GM18868 (cell line): ENCODE results near the gene CERS6.
A peak's percentile ranks its signal among the peaks of the same experiment; 100 is the strongest.

ENCODE experiments used
- ATAC-seq: cut with Tn5 transposase; IDR thresholded peaks from one replicate; pipeline ENCODE4 v1.9.1; 2021; ENCODE audit warnings: mild to moderate bottlenecking, moderate library complexity; ENCODE audit not compliant: unreplicated experiment

Gene CERS6

GRCh38 chr2:168441214-168441872 lies 14.7 kb upstream of the CERS6 start:
- no peak for ATAC-seq

DNA sequence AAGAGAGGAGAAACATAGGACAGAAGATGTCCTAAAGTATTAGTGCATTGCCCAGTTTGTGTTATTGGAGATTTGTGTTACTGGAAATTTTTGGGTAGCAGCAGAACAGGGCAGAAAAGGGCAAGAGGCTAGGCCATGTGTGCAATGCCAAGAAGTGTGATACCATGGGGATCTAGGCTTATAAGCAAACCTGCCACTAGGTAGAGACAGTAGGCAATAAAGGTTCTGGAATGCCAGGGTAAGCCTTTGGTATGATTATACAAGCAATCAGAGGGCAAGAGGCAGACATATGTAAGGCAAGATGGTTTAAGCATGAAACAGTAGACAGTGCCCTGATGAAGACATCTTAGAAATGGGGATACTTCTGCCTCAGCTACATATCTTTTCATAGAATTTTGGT lies 12.3 kb upstream of the CERS6 start:
- no peak for ATAC-seq

DNA sequence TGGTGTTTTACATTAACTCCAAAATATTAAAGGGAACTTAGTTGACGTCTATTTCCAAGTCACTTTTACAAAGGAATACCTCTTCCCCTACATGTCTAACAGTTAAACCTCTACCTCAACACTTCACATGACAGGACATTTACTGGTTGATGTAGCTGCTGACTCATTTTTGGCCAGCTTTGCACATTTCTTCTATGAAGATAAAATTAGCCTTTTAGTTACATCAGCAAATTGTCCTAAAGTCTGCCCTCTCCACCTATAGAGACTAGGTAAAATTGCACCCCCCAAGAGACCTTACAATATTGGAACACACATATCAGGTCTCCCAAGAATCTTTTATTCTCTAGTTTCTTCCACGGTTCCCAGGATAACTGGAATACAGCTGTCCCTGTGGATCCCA lies 10.1 kb upstream of the CERS6 start:
- no peak for ATAC-seq

DNA sequence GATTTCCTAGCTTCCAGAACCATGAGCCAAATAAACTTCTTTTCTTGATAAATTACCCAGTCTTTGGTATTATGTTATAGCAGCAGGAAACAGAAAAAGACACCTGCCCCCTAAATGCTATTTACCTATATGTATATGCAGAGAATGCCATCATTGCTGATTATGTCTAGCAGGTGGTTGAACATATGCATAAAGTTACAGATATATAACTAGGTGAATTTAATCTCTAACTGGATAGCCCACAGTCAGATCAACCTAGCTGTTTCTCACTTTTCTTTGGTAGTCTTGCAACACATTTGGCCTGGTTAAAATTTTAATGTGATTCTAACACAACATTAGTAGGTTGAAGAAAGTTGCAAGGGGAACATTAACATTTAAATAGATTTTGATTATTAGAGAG lies 7.1 kb upstream of the CERS6 start:
- ATAC-seq: no peak

DNA sequence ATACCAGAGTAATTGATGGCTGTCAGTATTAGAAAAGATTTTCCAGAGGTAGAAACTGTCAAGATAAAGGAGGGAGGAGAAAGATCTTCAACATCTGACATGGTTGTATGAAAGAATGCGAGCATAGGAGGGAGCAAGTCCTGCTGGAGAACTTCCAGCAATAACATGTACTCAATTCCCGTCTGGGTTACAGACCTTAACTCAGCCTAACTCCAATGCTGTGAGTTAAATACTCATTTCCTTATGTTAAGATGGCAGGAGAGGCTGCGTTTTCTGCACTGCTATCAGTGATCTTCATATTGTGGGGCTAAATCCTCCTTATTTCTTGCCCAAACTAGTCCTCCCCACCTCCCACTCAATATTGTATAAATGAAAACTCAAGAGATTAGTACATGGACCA lies 6.7 kb upstream of the CERS6 start:
- ATAC-seq: no peak

GRCh38 chr2:168450171-168450570 lies 5.9 kb upstream of the CERS6 start:
- ATAC-seq: no peak

DNA sequence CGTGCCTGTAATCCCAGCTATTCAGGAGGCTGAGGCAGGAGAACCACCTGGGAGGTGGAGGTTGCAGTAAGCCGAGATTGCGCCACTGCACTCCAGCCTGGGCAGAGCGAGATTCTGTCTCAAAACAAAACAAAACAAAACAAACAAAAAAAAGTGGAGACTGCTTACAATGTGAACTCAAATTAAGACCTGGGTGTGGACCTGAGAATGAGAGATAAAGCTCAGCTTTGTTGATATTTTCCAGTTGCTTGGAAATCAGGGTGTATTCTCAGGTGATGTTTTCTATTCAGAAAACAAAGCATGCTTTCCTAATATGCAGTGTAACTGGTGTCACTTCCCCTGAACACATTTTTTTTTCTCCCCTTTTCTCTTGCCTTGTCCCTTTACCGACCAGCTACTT lies 5.3 kb upstream of the CERS6 start:
- ATAC-seq: no peak

DNA sequence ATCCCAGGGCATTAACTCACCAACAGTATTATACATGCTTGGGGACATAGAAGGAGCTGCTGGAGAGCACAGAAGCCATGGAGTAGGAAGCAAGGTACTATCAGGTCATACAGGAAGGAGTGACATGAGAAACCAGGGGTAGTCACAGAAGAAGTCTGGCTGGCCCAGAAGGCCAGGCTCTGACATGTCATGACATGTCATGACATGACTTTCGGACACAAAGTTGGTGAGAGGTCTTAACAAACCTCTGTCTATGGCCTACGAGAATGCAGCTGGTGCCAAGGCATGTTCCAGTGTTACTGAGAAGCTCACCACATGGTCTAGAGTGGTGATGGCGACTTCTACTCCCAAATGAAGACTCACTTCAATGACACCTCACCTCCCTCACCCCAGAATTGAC lies 3.3 kb upstream of the CERS6 start:
- no peak for ATAC-seq

DNA sequence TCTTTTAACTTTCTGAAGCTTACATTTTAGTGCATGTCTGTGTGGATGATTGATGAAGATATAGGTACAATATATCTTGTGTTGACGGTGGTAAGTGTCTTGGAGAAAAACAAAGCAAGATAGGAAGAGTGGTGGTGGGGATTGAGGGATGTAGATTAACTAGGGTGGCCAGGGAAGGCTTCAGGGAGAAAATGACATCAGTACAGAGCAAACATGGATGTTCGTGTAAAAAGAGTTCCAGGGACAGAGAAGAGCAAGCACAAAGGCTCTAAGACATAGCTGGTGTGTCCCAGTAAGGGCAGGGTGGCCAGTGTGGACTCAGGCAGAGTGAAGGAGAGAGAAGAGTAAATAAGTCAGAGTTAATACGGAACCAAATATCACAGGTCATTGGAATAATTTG lies 2.7 kb upstream of the CERS6 start:
- ATAC-seq: no peak

DNA sequence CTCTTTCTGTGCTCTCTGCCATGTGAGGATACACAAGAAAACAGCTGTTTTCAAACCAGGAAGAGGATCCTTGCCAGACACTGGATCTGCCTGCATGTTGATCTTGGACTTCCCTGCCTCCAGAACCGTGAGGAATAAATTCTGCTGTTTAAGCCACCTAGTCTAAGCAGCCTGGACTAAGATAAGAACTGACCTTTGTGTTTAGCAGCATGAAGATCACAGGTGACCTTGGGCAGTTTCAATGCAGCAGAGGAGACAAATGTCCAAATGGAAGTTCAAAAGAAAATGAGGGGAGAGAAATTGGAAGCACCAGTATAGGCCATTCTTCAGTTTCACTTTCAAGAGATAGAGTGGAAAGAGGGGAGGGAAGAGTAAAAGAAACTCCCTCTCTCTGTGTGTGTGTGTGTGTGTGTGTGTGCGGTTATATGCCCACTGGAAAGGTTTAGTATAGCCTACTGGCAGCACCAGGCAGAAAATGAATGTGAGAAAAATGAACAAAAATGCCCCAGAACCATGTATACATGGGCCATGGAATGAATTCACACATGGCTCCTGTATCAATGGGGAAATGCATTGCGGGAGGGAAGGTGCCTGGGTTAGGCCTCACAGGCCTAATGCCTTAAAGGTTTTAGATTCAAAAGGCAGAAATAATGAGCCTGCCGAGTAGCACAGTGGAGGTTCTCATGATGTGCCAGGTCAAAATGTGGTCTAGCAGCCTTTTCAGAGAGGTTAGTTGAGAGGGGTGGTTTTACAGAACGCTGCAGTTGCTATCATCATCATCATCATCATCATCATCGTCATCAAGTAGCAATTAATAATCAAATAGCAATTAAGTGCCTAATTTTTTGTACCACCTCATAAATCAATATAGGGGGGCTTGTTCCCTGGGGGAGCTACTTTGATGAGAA lies 1.1 kb upstream of the CERS6 start:
- ATAC-seq: no peak

- peak; percentile 24 for ATAC-seq
Observed at GRCh38 chr2:168456521-168457189, 583 bp downstream of the CERS6 start.

- ATAC-seq: peak; percentile 18
Observed at GRCh38 chr2:168457190-168457895, 1.3 kb downstream of the CERS6 start.

GRCh38 chr2:168458139-168458538 lies 2.1 kb downstream of the CERS6 start:
- no peak for ATAC-seq

DNA sequence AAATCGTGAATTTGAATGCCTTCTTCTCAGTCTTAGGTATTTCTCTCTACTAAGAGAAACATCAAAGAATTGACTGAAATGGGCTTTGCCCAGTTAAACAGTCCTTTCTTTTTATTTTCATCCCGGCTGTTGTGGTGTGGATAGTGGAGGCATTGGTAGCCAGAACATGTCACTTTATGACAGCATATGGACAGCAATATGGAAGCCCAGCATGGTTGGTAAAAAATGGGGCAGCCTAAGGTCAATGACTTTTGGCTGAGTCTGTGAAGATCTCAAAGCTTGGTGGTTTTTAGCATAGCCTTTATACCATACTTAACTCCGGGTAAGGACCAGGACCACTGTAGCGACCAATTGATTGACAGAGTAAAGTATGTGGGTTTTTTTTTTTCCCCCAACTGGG lies 3.2 kb downstream of the CERS6 start:
- no peak for ATAC-seq

GRCh38 chr2:168460571-168460970 lies 4.5 kb downstream of the CERS6 start:
- no peak for ATAC-seq

- ATAC-seq: no peak
Observed at GRCh38 chr2:168461178-168461941, 5.3 kb downstream of the CERS6 start.

DNA sequence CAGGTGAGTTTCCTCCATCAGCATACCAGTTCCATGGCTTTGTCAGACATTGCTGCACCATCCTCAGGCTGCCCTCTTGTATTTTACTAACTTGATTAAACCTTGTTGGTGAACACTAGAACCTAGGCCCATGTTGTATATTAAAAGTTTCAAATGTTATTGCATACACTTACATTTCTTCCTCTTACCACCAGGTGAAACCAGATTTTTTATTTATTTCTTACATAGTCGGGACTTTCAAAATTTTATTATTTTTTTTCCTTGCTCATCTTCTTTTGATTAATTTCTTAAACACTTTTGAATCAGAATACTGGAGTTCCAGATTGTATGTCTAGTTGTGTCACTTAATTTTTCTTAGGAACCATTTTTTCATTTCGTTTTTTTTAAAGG lies 5.9 kb downstream of the CERS6 start:
- ATAC-seq: no peak

DNA sequence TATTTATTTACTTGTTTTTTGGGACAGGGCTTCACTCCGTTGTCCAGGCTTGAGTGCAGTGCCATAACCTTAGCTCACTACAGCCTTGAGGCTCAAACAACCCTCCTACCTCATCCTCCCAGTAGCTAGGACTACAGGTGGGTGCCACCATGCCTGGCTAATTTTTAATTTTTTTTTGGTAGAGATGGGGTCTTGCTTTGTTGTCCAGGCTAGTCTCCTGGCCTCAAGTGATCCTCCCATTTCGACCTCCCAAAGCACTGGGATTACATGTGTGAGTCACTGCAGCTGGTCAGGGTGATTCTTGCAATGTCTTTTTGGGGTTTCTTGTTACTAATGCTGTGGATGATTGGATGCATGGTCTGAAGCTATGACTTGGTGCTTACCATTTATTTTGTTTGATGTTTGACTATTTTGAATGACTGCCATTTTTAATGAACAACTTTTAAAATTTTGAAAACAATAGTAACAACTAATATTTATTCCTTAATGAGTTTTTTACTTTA lies 6.5 kb downstream of the CERS6 start:
- no peak for ATAC-seq

DNA sequence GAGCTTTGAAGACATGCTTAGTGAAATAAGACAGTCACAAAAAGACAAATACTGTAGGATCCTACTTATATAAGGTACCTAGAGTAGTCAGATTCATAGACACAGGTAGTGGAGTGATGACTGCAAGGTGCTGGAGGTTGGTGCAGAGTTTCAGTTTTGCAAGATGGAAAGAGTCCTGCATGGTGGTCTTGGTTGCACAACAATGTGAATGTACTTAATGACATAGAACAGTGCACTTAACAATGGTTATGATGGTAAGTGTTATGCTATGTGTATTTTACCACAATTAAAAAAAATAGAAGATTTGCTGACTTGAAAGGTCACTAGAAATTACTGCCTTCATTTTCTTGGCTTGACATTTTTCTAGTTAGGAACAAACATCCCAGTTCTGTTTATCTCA lies 9.5 kb downstream of the CERS6 start:
- ATAC-seq: no peak

DNA sequence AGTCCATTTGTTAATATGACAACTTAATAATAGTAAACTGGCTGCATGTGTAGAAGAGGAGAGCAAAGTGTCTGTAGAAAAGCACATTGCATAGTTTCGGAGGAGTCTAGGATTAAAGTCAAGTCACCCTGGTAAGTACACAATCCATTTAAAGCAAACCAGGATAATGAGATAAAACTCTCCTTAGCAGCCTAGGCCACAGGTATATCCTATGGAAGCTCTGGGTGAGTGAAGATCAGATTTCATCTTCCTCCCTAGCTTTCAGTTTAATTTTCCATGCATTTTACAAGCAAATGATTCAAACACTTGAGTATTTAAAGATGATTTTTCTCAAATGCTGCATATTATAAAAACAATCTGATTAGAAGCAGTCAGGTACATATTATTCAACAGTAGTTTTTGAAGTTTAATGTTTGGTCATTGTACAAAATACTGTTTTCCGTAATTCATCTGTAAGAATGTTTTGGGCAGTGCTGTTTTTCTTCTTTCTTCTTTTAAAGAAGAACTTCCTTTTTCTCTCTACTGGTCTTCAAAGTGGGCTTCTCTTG lies 10.2 kb downstream of the CERS6 start:
- no peak for ATAC-seq
